ENCODE data around the gene FAF2. TPM values are rescaled to one million over a fixed set of nuclear protein-coding genes. Genes with fewer than 3 reads are reported as not detected.

Gene FAF2
- total RNA-seq, 1 donor from 2014 or later = 31.8 TPM

DNA sequence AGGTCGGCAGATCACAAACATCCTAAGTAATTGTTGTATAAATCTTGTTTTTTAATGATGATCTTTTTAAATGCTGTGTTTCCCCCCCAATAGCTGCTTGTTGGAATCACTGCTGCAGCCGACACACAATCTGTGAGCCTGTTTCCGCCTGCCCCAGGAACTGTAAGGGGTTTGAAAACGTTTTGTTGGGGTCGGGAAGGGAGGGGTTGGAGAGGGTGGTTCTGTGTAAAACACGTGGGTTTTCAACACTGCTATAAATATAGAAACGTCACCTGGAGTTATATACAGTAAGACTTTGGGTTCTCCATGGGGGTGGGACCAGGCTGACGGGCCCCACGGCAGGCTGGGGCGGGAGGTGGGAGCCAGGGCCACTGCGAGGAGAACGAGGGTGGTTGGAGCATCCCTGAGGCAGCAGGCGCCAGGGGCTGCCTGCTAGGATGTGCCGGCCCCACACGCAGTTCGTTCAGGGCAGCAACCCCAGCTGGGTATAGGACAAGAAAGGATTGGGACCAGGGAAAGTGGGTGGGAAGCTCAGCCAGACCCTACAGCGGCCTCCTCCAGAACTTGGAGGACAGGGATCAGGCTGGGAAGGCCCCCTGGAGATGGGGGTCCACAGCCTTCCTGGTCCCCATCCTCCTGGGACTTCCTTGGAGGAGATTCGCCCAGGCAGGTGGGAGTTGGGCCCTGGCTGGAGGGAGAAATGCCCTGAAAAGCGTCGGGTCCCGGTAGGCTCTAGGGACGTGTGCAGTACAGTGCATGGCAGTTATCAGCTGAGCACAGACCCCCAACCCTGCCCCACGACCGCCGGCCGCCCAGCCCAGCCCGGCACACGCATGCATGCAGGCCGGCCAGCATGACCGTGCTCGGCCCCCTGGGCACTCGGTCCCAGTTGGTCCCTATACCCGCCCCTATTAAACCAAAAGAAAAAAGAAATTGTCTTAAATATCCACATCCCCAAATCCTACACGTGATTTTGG lies 79.3 kb downstream of the FAF2 start:
- DNase-seq (no peak), ATAC-seq (no peak)
- Histone ChIP-seq H3K4me1 (peaks cover 21% of the 10 kb centered on the region), H3K27ac (no peak overlapping the region), H3K9me3 (no peaks in the 10 kb centered on the region), H3K4me3 (no peak overlapping the region), H3K36me3 (peaks cover 50% of the 10 kb centered on the region), H3K27me3 (ENCODE audit: low read depth) (no peaks in the 10 kb centered on the region)
- TF ChIP-seq, protein P1, sequence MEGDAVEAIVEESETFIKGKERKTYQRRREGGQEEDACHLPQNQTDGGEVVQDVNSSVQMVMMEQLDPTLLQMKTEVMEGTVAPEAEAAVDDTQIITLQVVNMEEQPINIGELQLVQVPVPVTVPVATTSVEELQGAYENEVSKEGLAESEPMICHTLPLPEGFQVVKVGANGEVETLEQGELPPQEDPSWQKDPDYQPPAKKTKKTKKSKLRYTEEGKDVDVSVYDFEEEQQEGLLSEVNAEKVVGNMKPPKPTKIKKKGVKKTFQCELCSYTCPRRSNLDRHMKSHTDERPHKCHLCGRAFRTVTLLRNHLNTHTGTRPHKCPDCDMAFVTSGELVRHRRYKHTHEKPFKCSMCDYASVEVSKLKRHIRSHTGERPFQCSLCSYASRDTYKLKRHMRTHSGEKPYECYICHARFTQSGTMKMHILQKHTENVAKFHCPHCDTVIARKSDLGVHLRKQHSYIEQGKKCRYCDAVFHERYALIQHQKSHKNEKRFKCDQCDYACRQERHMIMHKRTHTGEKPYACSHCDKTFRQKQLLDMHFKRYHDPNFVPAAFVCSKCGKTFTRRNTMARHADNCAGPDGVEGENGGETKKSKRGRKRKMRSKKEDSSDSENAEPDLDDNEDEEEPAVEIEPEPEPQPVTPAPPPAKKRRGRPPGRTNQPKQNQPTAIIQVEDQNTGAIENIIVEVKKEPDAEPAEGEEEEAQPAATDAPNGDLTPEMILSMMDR (IDR thresholded peaks at IDR 0.05) = no peak
- intact Hi-C loops (cut with DNase I) = no loop called here

DNA sequence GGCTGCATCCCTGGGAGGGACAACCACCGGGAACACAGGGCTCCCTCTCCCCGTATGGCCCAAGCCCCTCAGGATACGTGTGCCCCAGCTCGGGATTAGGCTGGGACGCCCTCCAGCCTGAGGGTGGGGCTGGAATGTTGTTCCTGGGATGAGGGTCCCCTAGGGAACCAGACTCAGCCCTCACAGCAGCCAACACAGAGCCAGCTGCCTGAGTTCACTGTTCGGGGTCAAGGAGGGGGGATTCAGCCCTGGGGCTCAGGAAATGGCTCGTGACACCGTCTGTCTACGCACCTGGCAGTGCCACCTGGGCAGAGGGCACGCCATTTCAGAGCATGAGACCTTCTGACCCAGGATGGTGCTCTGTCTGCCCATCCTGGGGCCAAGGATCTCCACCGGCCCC lies 80.1 kb downstream of the FAF2 start:
- DNase-seq = no peak
- Histone ChIP-seq H3K27me3 (ENCODE audit: low read depth) (no peaks in the 10 kb centered on the region), H3K4me3 (no peak overlapping the region), H3K36me3 (peaks cover 50% of the 10 kb centered on the region), H3K27ac (no peak overlapping the region), H3K9me3 (no peaks in the 10 kb centered on the region), H3K4me1 (peaks cover 29% of the 10 kb centered on the region)
- ATAC-seq = no peak
- TF ChIP-seq, protein P1 (IDR thresholded peaks at IDR 0.05) = no peak
- intact Hi-C loops (cut with DNase I) = no loop called here

DNA sequence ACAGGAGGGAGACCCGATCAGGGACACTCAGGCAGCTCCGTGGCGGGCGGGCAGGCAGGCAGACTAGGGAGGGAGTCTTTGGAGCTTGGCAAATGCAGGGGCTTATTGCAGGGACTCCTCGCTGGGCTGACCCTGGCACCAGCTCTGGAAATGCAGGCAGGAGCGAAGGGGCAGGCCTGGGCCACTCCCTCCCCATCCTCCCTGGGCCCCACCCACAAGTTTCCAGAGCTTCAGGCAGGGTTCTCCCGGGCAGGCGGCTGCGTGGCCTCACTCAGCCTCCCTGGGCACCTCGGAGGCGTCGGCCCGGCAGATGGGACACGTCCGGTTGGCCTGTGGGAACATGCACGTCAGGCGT lies 80.6 kb downstream of the FAF2 start:
- no peaks in the 10 kb centered on the region for H3K9me3 ChIP-seq
- H3K36me3 ChIP-seq = peaks cover 50% of the 10 kb centered on the region
- no peak overlapping the region for H3K4me3 ChIP-seq
- ATAC-seq (no peak), DNase-seq (no peak)
- no peaks in the 10 kb centered on the region for H3K27me3 ChIP-seq (ENCODE audit: low read depth)
- TF ChIP-seq, protein P1 (IDR thresholded peaks at IDR 0.05) = no peak
- peaks cover 33% of the 10 kb centered on the region for H3K4me1 ChIP-seq
- intact Hi-C loops (cut with DNase I) = no loop called here
- no peak overlapping the region for H3K27ac ChIP-seq

DNA sequence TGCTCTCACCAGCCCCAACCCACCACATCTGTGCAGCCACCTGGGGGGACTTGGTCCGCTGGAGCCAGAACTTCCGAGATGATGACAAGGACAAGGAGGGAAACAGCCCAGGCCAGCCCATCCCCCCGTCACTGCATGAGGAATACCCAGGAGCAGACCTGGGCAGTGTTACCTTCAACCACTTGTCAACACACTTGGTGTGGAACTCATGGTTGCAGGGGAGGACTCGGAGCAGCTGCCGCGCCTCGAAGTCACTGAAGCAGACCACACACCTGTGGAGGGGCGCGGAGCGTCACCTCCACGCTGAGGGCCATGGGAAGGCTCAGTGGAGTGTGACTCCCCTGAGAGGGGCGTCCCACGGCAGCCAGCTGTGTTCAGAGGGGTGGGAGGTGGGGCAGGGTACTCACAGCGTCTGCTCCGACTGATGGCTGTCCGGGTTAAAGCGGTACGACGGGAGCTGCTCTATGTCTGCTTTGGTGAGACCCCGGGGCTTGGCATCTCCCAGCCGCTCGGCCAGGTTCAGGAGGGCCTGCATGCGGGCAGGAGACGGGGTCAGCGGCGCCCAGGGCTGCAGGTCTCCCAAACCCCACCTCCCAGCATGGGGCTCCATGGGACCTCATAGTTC lies 81.0 kb downstream of the FAF2 start:
- Histone ChIP-seq H3K27ac (no peak overlapping the region), H3K27me3 (ENCODE audit: low read depth) (no peaks in the 10 kb centered on the region), H3K36me3 (peaks cover 50% of the 10 kb centered on the region), H3K4me3 (no peak overlapping the region), H3K4me1 (peaks cover 38% of the 10 kb centered on the region), H3K9me3 (no peaks in the 10 kb centered on the region)
- peak; percentile 40 for DNase-seq
- TF ChIP-seq, protein P1 (IDR thresholded peaks at IDR 0.05) = no peak
- no peak for ATAC-seq
- intact Hi-C loops (cut with DNase I) = no loop called here

DNA sequence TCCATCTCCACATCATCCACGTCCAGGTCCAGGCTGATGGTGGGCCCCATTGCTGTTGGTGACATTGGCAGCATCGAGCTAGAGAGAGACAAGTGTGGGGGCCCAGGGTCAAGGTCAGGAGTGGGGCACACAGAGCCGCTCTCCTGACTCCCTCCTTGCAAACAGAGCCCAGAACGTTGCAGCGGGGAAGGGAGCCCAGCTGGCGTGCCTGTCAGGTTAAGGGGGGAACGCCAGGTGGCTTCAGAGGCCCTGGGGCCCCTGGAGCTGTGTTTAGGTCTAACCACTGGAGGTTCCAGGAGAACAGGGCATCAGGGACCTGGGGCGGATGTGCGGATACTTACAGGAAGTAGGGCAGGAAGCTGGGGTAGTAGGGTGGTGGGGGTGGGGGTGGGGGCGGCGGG lies 81.6 kb downstream of the FAF2 start:
- H3K9me3 ChIP-seq = no peaks in the 10 kb centered on the region
- DNase-seq (peak; percentile 47), ATAC-seq (peak in 1 of 2 donors; percentile 12)
- no peak overlapping the region for H3K4me3 ChIP-seq
- TF ChIP-seq, protein P1 (IDR thresholded peaks at IDR 0.05) = no peak
- H3K27ac ChIP-seq = no peak overlapping the region
- no peaks in the 10 kb centered on the region for H3K27me3 ChIP-seq (ENCODE audit: low read depth)
- intact Hi-C loops (cut with DNase I) = no loop called here
- H3K4me1 ChIP-seq = peaks cover 43% of the 10 kb centered on the region
- H3K36me3 ChIP-seq = peaks cover 50% of the 10 kb centered on the region

All from lower lobe of right lung (tissue), 2 donors.